HCT116 (cell line): Measurements from ENCODE around the gene FXYD4.

Experiments
- CEBPB ChIP-seq: IDR thresholded peaks from 2 replicates; pipeline ENCODE4 v1.6.1; 2012; ENCODE audit warnings: low read depth
- CTCF ChIP-seq, 3 experiments: fragments of 200-600 bp in 1 of 3; sonication (generic) in 1 of 3; IDR thresholded peaks in 2 of 3; conservative IDR thresholded peaks in 1 of 3; 2 replicates each; pipeline ENCODE4 v1.5.1; 2012 to 2017; ENCODE audit warnings: low read depth in 2 of 3, low read length in 2 of 3, antibody characterized with exemption in 1 of 3, borderline replicate concordance in 1 of 3, control low read depth in 1 of 3, mild to moderate bottlenecking in 1 of 3, mixed read lengths in 1 of 3, mixed run types in 1 of 3, moderate library complexity in 1 of 3; ENCODE audit not compliant: insufficient read depth in 1 of 3
- EZH2 ChIP-seq: fragments of 200-600 bp; sonication (generic); IDR thresholded peaks from 2 replicates; pipeline ENCODE4 v1.6.1; 2017; ENCODE audit warnings: antibody characterized with exemption, mixed run types
- EZH2phosphoT487 ChIP-seq: fragments of 200-600 bp; IDR thresholded peaks from 2 replicates; pipeline ENCODE4 v1.6.1; 2018; ENCODE audit warnings: antibody characterized with exemption, borderline replicate concordance
- POLR2A ChIP-seq: IDR thresholded peaks from 2 replicates; pipeline ENCODE4 v1.7.0; 2011; ENCODE audit warnings: borderline replicate concordance; ENCODE audit not compliant: insufficient read depth, insufficient read length; ENCODE audit errors: extremely low read depth
- POLR2AphosphoS5 ChIP-seq: IDR thresholded peaks from 2 replicates; pipeline ENCODE4 v1.6.1; 2011; ENCODE audit warnings: mild to moderate bottlenecking, low read depth, low read length, moderate library complexity
- SP1 ChIP-seq: IDR thresholded peaks from 2 replicates; pipeline ENCODE4 v1.6.1; 2012; ENCODE audit warnings: low read depth
- SRF ChIP-seq: IDR thresholded peaks from 2 replicates; pipeline ENCODE4 v1.6.1; 2012; ENCODE audit warnings: low read depth
- TCF7L2 ChIP-seq: IDR thresholded peaks from 2 replicates; pipeline ENCODE4 v1.7.0; 2011; ENCODE audit warnings: borderline replicate concordance, inconsistent platforms; ENCODE audit not compliant: insufficient read depth, insufficient read length; ENCODE audit errors: extremely low read depth
- ZFX ChIP-seq: fragments of 450-650 bp; IDR thresholded peaks from 2 replicates; pipeline ENCODE4 v1.6.1; 2017

- TF ChIP-seq CTCF (IDR thresholded peaks at IDR 0.05 in 2 of 3, conservative IDR thresholded peaks at IDR 0.05 in 1 of 3; ENCODE audit: borderline replicate concordance in 1 of 3, insufficient read depth in 1 of 3, low read depth in 2 of 3, low read length in 2 of 3): no peak
- TF ChIP-seq EZH2: no peak
- TF ChIP-seq SRF: no peak
- TF ChIP-seq CEBPB: no peak
- no peak for TF ChIP-seq SP1
- TF ChIP-seq POLR2A: no peak
- no peak for TF ChIP-seq POLR2AphosphoS5
- no peak for TF ChIP-seq TCF7L2
- TF ChIP-seq ZFX: no peak
- no peak for TF ChIP-seq EZH2phosphoT487
These were observed 5.5 kb downstream of the FXYD4 start for GRCh38 chr10:43376828-43377423.
